Raji (cell line): Measurements from ENCODE around the gene SMYD5.
A peak's percentile ranks its signal among the peaks of the same experiment; 100 is the strongest.

Experiments used
- POLR2A ChIP-seq: IDR thresholded peaks from 2 replicates; pipeline ENCODE4 v1.6.1; 2011; ENCODE audit warnings: low read depth, low read length, control low read depth; ENCODE audit not compliant: insufficient read depth

SMYD5 gene

GRCh38 chr2:73214120-73215035, at the start of gene SMYD5:
SMYD5 (plus strand) TSS chr2:73214245; CDS start chr2:73214267, 22 bp downstream.
- peak; percentile 75 for TF ChIP-seq POLR2A

- no peak for TF ChIP-seq POLR2A
These were observed 41.1 kb upstream of the SMYD5 start for GRCh38 chr2:73172963-73173362.

GRCh38 chr2:73173781-73174180, 40.3 kb upstream of the SMYD5 start:
- TF ChIP-seq POLR2A: no peak

- no peak for TF ChIP-seq POLR2A
These were observed 39.8 kb upstream of the SMYD5 start for GRCh38 chr2:73174244-73174643.

GRCh38 chr2:73174941-73175662, 38.9 kb upstream of the SMYD5 start:
- no peak for TF ChIP-seq POLR2A

GRCh38 chr2:73175663-73176204, 38.3 kb upstream of the SMYD5 start:
- TF ChIP-seq POLR2A: no peak

GRCh38 chr2:73176205-73176880, 37.7 kb upstream of the SMYD5 start:
- no peak for TF ChIP-seq POLR2A

GRCh38 chr2:73176881-73177644, 37.0 kb upstream of the SMYD5 start:
- TF ChIP-seq POLR2A: no peak

GRCh38 chr2:73177645-73178255, 36.3 kb upstream of the SMYD5 start:
- no peak for TF ChIP-seq POLR2A

GRCh38 chr2:73185965-73186364, 28.1 kb upstream of the SMYD5 start:
- no peak for TF ChIP-seq POLR2A

GRCh38 chr2:73187549-73187948, 26.5 kb upstream of the SMYD5 start:
- no peak for TF ChIP-seq POLR2A

- no peak for TF ChIP-seq POLR2A
These were observed 16.5 kb upstream of the SMYD5 start for GRCh38 chr2:73197579-73197978.

- TF ChIP-seq POLR2A: no peak
These were observed 11.6 kb upstream of the SMYD5 start, which contains the start of gene NOTO for GRCh38 chr2:73202156-73203054. NOTO (plus strand) TSS chr2:73202574; CDS start chr2:73202667, 93 bp downstream.
